OCI-LY3 (cell line): ENCODE results near the gene EIF2AK3.

Source experiments
- H2AFZ ChIP-seq: fragments of 200-600, 300-600 bp; shearing (Covaris generic); 2 replicates; pipeline ENCODE4 v1.6.0; 2014; ENCODE audit warnings: antibody characterized with exemption, low read depth, low read length
- H3K27ac ChIP-seq: fragments of 200-600, 300-600 bp; sonication (generic); 2 replicates; pipeline ENCODE4 v1.5.1; 2014; ENCODE audit warnings: mild to moderate bottlenecking, low read length, moderate library complexity, mixed read lengths
- H3K27me3 ChIP-seq: fragments of 200-600, 300-600 bp; sonication (generic); 2 replicates; pipeline ENCODE4 v1.6.1; 2014; ENCODE audit warnings: low read depth, low read length, mixed read lengths
- H3K36me3 ChIP-seq: fragments of 200-600, 300-600 bp; sonication (generic); replicated peaks from 2 replicates; pipeline ENCODE3; 2014; ENCODE audit warnings: low read depth, low read length, mixed read lengths
- H3K4me1 ChIP-seq: fragments of 300-600, 200-600 bp; sonication (generic); 2 replicates; pipeline ENCODE4 v1.6.1; 2014; ENCODE audit warnings: low read length, mixed read lengths
- H3K4me2 ChIP-seq: fragments of 200-600, 300-600 bp; sonication (generic); 2 replicates; pipeline ENCODE4 v1.6.1; 2014; ENCODE audit warnings: low read length, mixed read lengths
- H3K4me3 ChIP-seq: fragments of 300-600, 200-600 bp; sonication (generic); 2 replicates; pipeline ENCODE4 v1.5.1; 2014; ENCODE audit warnings: antibody characterized with exemption, mild to moderate bottlenecking, low read length, moderate library complexity
- H3K79me2 ChIP-seq: fragments of 300-600, 200-600 bp; shearing (Covaris generic); 2 replicates; pipeline ENCODE4 v1.6.1; 2014; ENCODE audit warnings: mild to moderate bottlenecking, low read length, mixed read lengths
- H3K9ac ChIP-seq: fragments of 300-600, 200-600 bp; shearing (Covaris generic); 2 replicates; pipeline ENCODE4 v1.6.0; 2014; ENCODE audit warnings: mild to moderate bottlenecking, low read length, moderate library complexity
- H3K9me3 ChIP-seq: fragments of 200-600, 300-600 bp; shearing (Covaris generic); 2 replicates; pipeline ENCODE4 v1.6.1; 2014; ENCODE audit warnings: low read length, mixed read lengths; ENCODE audit not compliant: insufficient read depth
- H4K20me1 ChIP-seq: fragments of 200-600, 300-600 bp; sonication (generic); 2 replicates; pipeline ENCODE4 v1.6.1; 2016; ENCODE audit warnings: low read length, mixed read lengths; ENCODE audit not compliant: insufficient read depth
- CTCF ChIP-seq: fragments of 200-600, 300-600 bp; sonication (generic); IDR thresholded peaks from 2 replicates; pipeline ENCODE4 v1.5.1; 2014; ENCODE audit warnings: antibody characterized with exemption, low read length, low read depth
- EZH2phosphoT487 ChIP-seq: fragments of 200-600 bp; shearing (Covaris generic); IDR thresholded peaks from 2 replicates; pipeline ENCODE4 v1.6.1; 2018; ENCODE audit warnings: antibody characterized with exemption, mixed run types, low read depth

The EIF2AK3 gene

GRCh38 chr2:88622307-88622706 is 5.0 kb downstream of the EIF2AK3 start:
- H3K9ac ChIP-seq = no peak overlapping the region
- H3K4me2 ChIP-seq = no peak overlapping the region
- H3K36me3 ChIP-seq = no peaks in the 10 kb centered on the region
- no peaks in the 10 kb centered on the region for H3K27me3 ChIP-seq
- peaks cover 30% of the 10 kb centered on the region for H4K20me1 ChIP-seq
- no peak overlapping the region for H3K4me3 ChIP-seq
- peaks cover 70% of the 10 kb centered on the region for H3K79me2 ChIP-seq
- H3K27ac ChIP-seq = no peak overlapping the region
- no peaks in the 10 kb centered on the region for H3K9me3 ChIP-seq
- H3K4me1 ChIP-seq = peaks cover 9% of the 10 kb centered on the region
- no peak for TF ChIP-seq EZH2phosphoT487
- no peak for TF ChIP-seq CTCF
- H2AFZ ChIP-seq = no peak overlapping the region

GRCh38 chr2:88621432-88621831 is 5.8 kb downstream of the EIF2AK3 start:
- Histone ChIP-seq H3K4me1 (peaks cover 12% of the 10 kb centered on the region), H3K27me3 (no peaks in the 10 kb centered on the region), H3K4me2 (no peak overlapping the region), H3K4me3 (no peak overlapping the region), H3K9me3 (no peaks in the 10 kb centered on the region), H2AFZ (no peak overlapping the region), H3K79me2 (peaks cover 73% of the 10 kb centered on the region), H4K20me1 (peaks cover 37% of the 10 kb centered on the region), H3K27ac (no peak overlapping the region), H3K36me3 (no peaks in the 10 kb centered on the region), H3K9ac (no peak overlapping the region)
- no peak for TF ChIP-seq EZH2phosphoT487

GRCh38 chr2:88620015-88620414 is 7.2 kb downstream of the EIF2AK3 start:
- H3K4me2 ChIP-seq = no peak overlapping the region
- no peaks in the 10 kb centered on the region for H3K36me3 ChIP-seq
- peaks cover 42% of the 10 kb centered on the region for H4K20me1 ChIP-seq
- H3K79me2 ChIP-seq = peaks cover 72% of the 10 kb centered on the region
- no peak overlapping the region for H2AFZ ChIP-seq
- no peak overlapping the region for H3K27ac ChIP-seq
- no peak overlapping the region for H3K9ac ChIP-seq
- no peaks in the 10 kb centered on the region for H3K27me3 ChIP-seq
- H3K9me3 ChIP-seq = no peaks in the 10 kb centered on the region
- TF ChIP-seq CTCF (no peak), EZH2phosphoT487 (no peak)
- H3K4me3 ChIP-seq = no peak overlapping the region
- peaks cover 14% of the 10 kb centered on the region for H3K4me1 ChIP-seq

GRCh38 chr2:88615822-88616221 is 11.4 kb downstream of the EIF2AK3 start:
- H3K9ac ChIP-seq = no peak overlapping the region
- H3K9me3 ChIP-seq = no peaks in the 10 kb centered on the region
- H3K36me3 ChIP-seq = no peaks in the 10 kb centered on the region
- no peak overlapping the region for H2AFZ ChIP-seq
- H3K27ac ChIP-seq = no peak overlapping the region
- H3K4me3 ChIP-seq = no peak overlapping the region
- peaks cover 46% of the 10 kb centered on the region for H4K20me1 ChIP-seq
- H3K27me3 ChIP-seq = no peaks in the 10 kb centered on the region
- H3K79me2 ChIP-seq = peaks cover 48% of the 10 kb centered on the region
- peak overlapping the region; percentile 48 for H3K4me2 ChIP-seq
- H3K4me1 ChIP-seq = peaks cover 21% of the 10 kb centered on the region
- no peak for TF ChIP-seq EZH2phosphoT487
- no peak for TF ChIP-seq CTCF
